NCI-H187 (cell line): ENCODE measurements around the gene CCL28.

ENCODE experiments used
- DNase-seq, 2 experiments: peaks; one replicate each; lab custom pipeline; 2025; lab: John Stamatoyannopoulos, UW

Gene CCL28

GRCh38 chr5:43357878-43358281 is 54.3 kb downstream of the CCL28 start:
- no peak for DNase-seq

- no peak for DNase-seq
Measured at GRCh38 chr5:43357067-43357466, 55.1 kb downstream of the CCL28 start.

GRCh38 chr5:43354774-43355173 is 57.4 kb downstream of the CCL28 start:
- no peak for DNase-seq

- DNase-seq = no peak
Measured at GRCh38 chr5:43353668-43354067, 58.5 kb downstream of the CCL28 start.

GRCh38 chr5:43352915-43353314 is 59.3 kb downstream of the CCL28 start:
- DNase-seq = no peak

GRCh38 chr5:43352131-43352530 is 60.1 kb downstream of the CCL28 start:
- no peak for DNase-seq

GRCh38 chr5:43348861-43349363 is 63.3 kb downstream of the CCL28 start:
- DNase-seq = no peak

GRCh38 chr5:43348207-43348606 is 64.0 kb downstream of the CCL28 start:
- DNase-seq = no peak

GRCh38 chr5:43338862-43339261 is 73.3 kb downstream of the CCL28 start:
- DNase-seq = no peak

- DNase-seq = no peak
Measured at GRCh38 chr5:43336159-43336558, 76.0 kb downstream of the CCL28 start.

GRCh38 chr5:43335681-43336080 is 76.5 kb downstream of the CCL28 start:
- DNase-seq = no peak

- no peak for DNase-seq
Measured at GRCh38 chr5:43332401-43332800, 79.8 kb downstream of the CCL28 start.
